D721Med (cell line): Measurements from ENCODE around the gene TRAPPC6A.

Source experiments
- DNase-seq: peaks from one replicate; pipeline ENCODE4 v3.0.0; 2011; ENCODE audit warnings: low spot score; ENCODE audit not compliant: insufficient read length
- FAIRE-seq: peaks from 2 replicates; lab custom pipeline; 2011; peaks lifted over from hg19 to GRCh38; lab: Jason Lieb, UNC
- TF ChIP-seq, protein P1 (sequence below): IDR thresholded peaks from 2 replicates; pipeline ENCODE4 v1.5.1; 2012; ENCODE audit warnings: mild to moderate bottlenecking, control low read depth; ENCODE audit not compliant: insufficient read depth; ENCODE audit errors: missing control alignments

The TRAPPC6A gene

DNA sequence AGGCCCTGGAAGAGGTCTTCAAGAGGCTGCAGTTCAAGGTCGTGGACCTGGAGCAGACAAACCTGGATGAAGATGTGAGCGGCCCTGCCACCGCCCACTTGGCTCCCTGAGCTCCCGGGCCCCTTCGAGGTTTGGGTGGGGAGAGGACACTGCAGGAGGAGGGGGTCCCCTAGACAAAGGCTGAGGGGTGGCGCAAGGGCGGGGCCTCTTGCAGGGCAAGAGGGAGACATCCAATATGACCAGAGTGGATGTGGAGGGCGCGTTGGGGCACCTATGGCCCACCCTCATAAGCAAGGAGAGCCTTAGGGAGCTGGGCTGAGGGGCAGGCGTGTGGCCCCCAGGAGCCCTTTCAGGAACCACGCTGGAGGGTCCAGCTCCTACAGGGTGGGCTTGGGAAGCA is 37.5 kb downstream of the TRAPPC6A start:
- TF ChIP-seq, protein P1, sequence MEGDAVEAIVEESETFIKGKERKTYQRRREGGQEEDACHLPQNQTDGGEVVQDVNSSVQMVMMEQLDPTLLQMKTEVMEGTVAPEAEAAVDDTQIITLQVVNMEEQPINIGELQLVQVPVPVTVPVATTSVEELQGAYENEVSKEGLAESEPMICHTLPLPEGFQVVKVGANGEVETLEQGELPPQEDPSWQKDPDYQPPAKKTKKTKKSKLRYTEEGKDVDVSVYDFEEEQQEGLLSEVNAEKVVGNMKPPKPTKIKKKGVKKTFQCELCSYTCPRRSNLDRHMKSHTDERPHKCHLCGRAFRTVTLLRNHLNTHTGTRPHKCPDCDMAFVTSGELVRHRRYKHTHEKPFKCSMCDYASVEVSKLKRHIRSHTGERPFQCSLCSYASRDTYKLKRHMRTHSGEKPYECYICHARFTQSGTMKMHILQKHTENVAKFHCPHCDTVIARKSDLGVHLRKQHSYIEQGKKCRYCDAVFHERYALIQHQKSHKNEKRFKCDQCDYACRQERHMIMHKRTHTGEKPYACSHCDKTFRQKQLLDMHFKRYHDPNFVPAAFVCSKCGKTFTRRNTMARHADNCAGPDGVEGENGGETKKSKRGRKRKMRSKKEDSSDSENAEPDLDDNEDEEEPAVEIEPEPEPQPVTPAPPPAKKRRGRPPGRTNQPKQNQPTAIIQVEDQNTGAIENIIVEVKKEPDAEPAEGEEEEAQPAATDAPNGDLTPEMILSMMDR, result no peak
- FAIRE-seq, result no peak
- no peak for DNase-seq

DNA sequence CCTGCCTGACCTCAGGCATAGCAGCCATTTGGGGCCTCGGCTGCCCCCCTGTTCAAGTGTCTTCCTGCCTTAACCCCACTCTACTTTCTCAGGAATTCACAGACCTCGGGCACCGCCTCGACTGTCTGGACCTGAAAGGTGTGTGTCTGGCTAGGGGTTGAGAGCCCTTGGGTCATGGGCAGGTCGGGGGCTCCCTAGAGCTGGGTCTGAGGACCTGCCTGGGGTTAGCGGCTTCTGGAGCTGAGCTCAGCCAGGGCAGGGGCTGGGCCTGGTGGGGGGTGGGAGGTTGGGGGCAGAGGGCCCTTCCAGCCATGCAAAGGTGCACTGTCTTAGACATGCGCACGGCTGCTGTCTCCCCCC is 37.9 kb downstream of the TRAPPC6A start:
- TF ChIP-seq, protein P1, result no peak
- no peak for FAIRE-seq
- DNase-seq, result no peak

DNA sequence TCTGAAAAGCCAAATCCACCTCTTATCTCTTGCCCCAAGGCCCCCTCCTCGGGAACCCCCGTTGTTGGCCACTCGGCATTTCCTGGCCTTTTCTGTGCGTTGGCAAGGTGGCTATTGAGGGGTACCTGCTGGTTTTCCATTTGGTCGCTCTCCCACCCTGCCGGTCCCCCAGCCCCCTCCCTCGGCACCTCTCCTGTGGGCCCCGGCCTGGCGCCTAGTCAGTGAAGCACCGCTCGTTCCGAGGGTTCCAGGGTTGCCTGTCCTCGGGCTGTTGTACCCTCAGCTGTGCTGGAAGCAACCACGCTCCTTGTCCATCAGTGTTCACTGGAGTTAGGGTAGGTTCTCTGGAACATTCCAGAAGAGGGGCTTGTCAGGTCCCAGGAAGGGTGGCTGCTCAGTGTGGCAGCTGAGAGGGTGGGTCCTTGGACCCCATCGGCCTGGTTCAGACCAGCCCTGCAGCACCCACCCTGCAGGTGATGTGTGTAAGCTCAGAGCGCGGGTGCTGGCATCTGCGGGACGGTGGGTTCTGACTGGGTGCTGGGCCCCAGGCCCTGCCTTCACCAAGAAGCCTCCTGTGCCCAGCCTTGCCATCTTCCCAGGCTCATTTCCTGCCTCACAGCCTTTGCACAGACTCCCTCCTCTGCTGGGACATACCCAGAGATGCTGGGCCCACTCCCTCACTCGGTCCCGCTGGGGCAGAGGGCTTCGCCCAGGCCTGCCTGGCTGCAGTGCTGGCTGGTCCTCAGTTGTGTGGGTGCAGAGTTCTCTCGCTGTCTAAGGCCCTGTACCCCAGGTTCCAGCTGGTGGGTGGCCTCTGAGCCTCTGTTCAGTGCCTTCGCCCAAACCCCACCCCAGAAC is 38.5 kb downstream of the TRAPPC6A start:
- FAIRE-seq, result no peak
- TF ChIP-seq, protein P1, result no peak
- DNase-seq, result no peak

DNA sequence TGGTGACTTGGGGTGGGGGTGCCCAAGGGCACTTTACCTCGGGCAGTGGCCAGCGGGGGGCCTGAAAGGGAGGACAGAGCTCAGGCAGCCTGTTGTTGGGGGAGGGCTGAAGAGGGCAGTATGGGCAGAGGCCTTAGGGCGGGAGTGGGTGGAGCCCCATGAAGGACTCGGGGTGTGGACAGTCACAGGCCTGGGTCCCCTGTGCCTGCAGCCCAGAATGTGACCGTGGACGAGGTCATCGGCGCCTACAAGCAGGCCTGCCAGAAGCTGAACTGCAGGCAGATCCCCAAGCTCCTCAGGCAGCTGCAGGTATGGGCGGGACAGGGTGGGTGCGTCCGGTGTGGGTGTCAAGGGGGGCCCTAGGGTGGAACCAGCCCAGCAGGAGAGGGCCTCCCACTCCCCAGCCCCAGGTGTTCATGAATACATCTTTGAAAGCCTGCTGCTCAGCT is 39.7 kb downstream of the TRAPPC6A start:
- TF ChIP-seq, protein P1, result no peak
- DNase-seq, result no peak
- FAIRE-seq, result no peak

DNA sequence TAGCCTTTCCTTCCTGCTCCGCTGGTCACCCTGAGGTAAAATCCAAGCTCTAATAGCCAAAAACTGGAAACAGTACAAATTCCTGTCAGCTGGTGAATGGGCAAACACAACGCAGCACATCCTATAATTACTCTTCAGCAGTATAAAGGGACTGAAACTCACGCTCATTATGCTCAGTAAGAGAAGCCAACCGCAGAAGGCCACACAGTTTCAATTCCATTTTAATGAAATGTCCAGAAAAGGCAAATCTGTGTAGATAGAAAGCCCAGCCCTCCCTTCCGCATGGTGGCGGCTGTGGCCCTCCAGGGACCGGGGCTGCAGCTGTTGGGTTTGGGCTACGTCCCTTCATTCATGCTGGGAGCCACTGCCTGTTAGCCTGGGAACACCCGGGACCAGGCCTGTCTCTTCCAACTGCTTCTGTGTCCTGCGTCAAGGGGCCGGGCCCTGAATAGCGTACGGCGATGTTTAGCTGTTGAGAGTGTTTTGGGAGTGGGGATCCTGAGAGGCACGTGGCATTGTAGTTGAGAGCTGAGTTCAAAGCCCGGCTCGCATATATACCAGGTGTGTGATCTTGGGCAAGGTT is 40.8 kb downstream of the TRAPPC6A start:
- DNase-seq (no peak), FAIRE-seq (no peak)
- TF ChIP-seq, protein P1, result no peak

DNA sequence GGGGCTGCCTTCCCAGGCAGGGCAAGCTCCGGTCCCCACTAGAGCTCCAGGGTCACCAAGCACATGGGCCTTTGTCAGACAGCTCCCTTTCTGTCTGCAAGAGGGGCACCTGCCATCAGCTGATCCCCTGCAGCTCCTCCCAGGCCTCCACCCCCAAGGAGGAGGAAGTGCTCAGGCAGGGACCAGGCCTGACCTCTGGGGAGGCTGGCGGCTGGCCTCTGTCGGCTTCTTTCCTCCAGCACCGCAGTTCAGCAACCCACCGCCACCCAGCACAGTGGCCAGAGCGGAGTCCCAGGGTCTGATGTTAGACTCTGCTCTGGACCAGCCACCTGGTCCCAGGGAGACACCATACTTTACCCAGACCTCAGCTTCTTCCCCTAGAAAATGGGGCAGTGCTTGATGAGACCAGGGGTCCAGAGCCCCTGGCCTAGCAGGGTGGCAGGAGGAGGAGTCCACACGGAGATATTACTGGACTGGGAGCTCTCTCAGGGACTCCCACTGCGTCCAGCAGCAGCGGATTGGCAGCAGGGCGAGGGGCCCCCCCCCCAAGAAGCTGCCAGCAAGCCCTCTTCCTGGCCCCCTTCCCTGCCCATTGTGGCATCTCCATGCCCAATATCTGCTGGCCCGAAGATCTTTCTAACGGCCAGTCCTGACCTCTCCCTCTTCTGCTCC is 41.4 kb downstream of the TRAPPC6A start:
- DNase-seq (no peak), FAIRE-seq (no peak)
- TF ChIP-seq, protein P1, result no peak
